NT2/D1 (cell line): Measurements from ENCODE around the gene ICAM3.

Source experiments
- DNase-seq: peaks from one replicate; pipeline ENCODE4 v3.0.0-alpha.2; 2011; ENCODE audit warnings: low read depth, low spot score
- H3K27me3 ChIP-seq: 2 replicates; pipeline ENCODE4 v1.6.0; 2011; ENCODE audit warnings: mild to moderate bottlenecking; ENCODE audit not compliant: insufficient read length, insufficient read depth
- H3K36me3 ChIP-seq: 2 replicates; pipeline ENCODE4 v1.6.1; 2011; ENCODE audit warnings: mild to moderate bottlenecking, low read length, mixed read lengths; ENCODE audit not compliant: insufficient read depth, insufficient read length
- H3K4me1 ChIP-seq: 2 replicates; pipeline ENCODE4 v1.5.1; 2011; ENCODE audit not compliant: insufficient read depth, insufficient read length
- H3K4me3 ChIP-seq: 2 replicates; pipeline ENCODE4 v1.5.1; 2011; ENCODE audit warnings: low read depth; ENCODE audit not compliant: insufficient read length
- H3K9ac ChIP-seq: 2 replicates; pipeline ENCODE4 v1.6.0; 2011; ENCODE audit warnings: low read depth; ENCODE audit not compliant: insufficient read length
- H3K9me3 ChIP-seq: 2 replicates; pipeline ENCODE4 v1.5.1; 2011; ENCODE audit warnings: mild to moderate bottlenecking, low read length; ENCODE audit not compliant: insufficient read depth
- SUZ12 ChIP-seq: IDR thresholded peaks from 2 replicates; pipeline ENCODE4 v1.6.1; 2011; ENCODE audit not compliant: insufficient read length, insufficient read depth; ENCODE audit errors: extremely low read depth
- YY1 ChIP-seq: IDR thresholded peaks from 2 replicates; pipeline ENCODE4 v1.6.1; 2011; ENCODE audit not compliant: insufficient read length, insufficient read depth
- ZNF274 ChIP-seq: IDR thresholded peaks from 2 replicates; pipeline ENCODE4 v1.6.1; 2011; ENCODE audit warnings: mild to moderate bottlenecking, low read depth, low read length

Gene ICAM3

GRCh38 chr19:10286803-10287737 lies 52.4 kb downstream of the ICAM3 start, which contains the start of gene ICAM4:
TSS of gene ICAM4 (plus strand) at chr19:10286955. CDS start at chr19:10287013, 58 bp downstream.
- TF ChIP-seq SUZ12 (no peak), YY1 (no peak), ZNF274 (no peak)
- H3K4me1 ChIP-seq = peaks cover 34% of the 10 kb centered on the region
- H3K4me3 ChIP-seq = peak within 1 kb of the TSS; percentile 24
- H3K9ac ChIP-seq = peak within 1 kb of the TSS; percentile 78
- H3K9me3 ChIP-seq = no peaks in the 10 kb centered on the region
- H3K27me3 ChIP-seq = peaks cover 47% of the 10 kb centered on the region
- H3K36me3 ChIP-seq = peaks cover 28% of the 10 kb centered on the region
- no peak for DNase-seq

- no peak for DNase-seq
- TF ChIP-seq YY1 = no peak
- no peak for TF ChIP-seq ZNF274
- TF ChIP-seq SUZ12 = no peak
- Histone ChIP-seq H3K4me3 (no peak overlapping the region), H3K9me3 (no peaks in the 10 kb centered on the region), H3K4me1 (peaks cover 22% of the 10 kb centered on the region), H3K36me3 (peaks cover 28% of the 10 kb centered on the region), H3K9ac (no peak overlapping the region), H3K27me3 (peaks cover 30% of the 10 kb centered on the region)
Observed at GRCh38 chr19:10285393-10285792, 54.0 kb downstream of the ICAM3 start.

GRCh38 chr19:10284960-10285278 lies 54.5 kb downstream of the ICAM3 start:
- Histone ChIP-seq H3K9ac (no peak overlapping the region), H3K36me3 (peaks cover 28% of the 10 kb centered on the region), H3K4me1 (peaks cover 19% of the 10 kb centered on the region), H3K27me3 (peaks cover 26% of the 10 kb centered on the region), H3K4me3 (no peak overlapping the region), H3K9me3 (no peaks in the 10 kb centered on the region)
- TF ChIP-seq YY1 (no peak), ZNF274 (no peak), SUZ12 (no peak)
- DNase-seq = no peak

- Histone ChIP-seq H3K4me3 (no peak overlapping the region), H3K27me3 (peaks cover 19% of the 10 kb centered on the region), H3K9me3 (no peaks in the 10 kb centered on the region), H3K4me1 (peaks cover 19% of the 10 kb centered on the region), H3K9ac (no peak overlapping the region), H3K36me3 (peaks cover 28% of the 10 kb centered on the region)
- no peak for TF ChIP-seq SUZ12
- TF ChIP-seq YY1 = no peak
- TF ChIP-seq ZNF274 = no peak
- DNase-seq = no peak
Observed at GRCh38 chr19:10284065-10284959, 55.1 kb downstream of the ICAM3 start.
